ENCODE results near the gene ZNF805. TPM values are rescaled to one million over a fixed set of nuclear protein-coding genes. Genes with fewer than 3 reads are reported as not detected.

ZNF805 gene
- polyA plus RNA-seq, 1 of the 3 experiments (the other 2 are of a cell fraction), result 1.5 TPM

GRCh38 chr19:57212109-57212508, 28.3 kb upstream of the ZNF805 start:
- Histone ChIP-seq H3F3A (replicated peaks; ENCODE audit: insufficient read depth) (peaks cover 13% of the 10 kb centered on the region), H3K9me2 (no peaks in the 10 kb centered on the region), H3K4me3 (ENCODE audit: low read depth in 2 of 2, low read length in 1 of 2) (no peak overlapping the region), H3K9ac (no peak overlapping the region), H3K4me2 (no peak overlapping the region), H3K27ac (ENCODE audit: low read depth in 2 of 2, low read length in 1 of 2) (no peak overlapping the region), H3K4me1 (ENCODE audit: control insufficient read depth in 1 of 2, insufficient read depth in 2 of 2, low read depth in 1 of 2, low read length in 1 of 2) (no peaks in the 10 kb centered on the region), H4K20me1 (ENCODE audit: insufficient read depth) (peaks cover 8% of the 10 kb centered on the region; the same call in 1 of the 2 replicates), H3K27me3 (ENCODE audit: insufficient read depth) (no peaks in the 10 kb centered on the region), H3K9me3 (no peaks in the 10 kb centered on the region), H3K79me2 (ENCODE audit: insufficient read depth) (peaks cover 74% of the 10 kb centered on the region), H2AFZ (ENCODE audit: low read depth) (no peak overlapping the region), H3K36me3 (replicated peaks in 1 of 2; ENCODE audit: control insufficient read depth in 1 of 2, insufficient read depth in 2 of 2, low read length in 1 of 2) (peaks cover 69 to 93% of the 10 kb centered on the region in 2 experiments)
- no peak for DNase-seq
- TF ChIP-seq YY1 (IDR thresholded peaks at IDR 0.05; ENCODE audit: low read depth) (no peak), JUND (IDR thresholded peaks at IDR 0.05) (no peak), SIN3A (IDR thresholded peaks at IDR 0.05; ENCODE audit: borderline replicate concordance, low read depth, low read length) (no peak), NRF1 (IDR thresholded peaks at IDR 0.05; ENCODE audit: low read depth, low read length) (no peak), MXI1 (IDR thresholded peaks at IDR 0.05; ENCODE audit: low read depth, low read length) (no peak), TCF12 (IDR thresholded peaks at IDR 0.05) (no peak), TEAD4 (IDR thresholded peaks at IDR 0.05; ENCODE audit: borderline replicate concordance, insufficient read depth) (no peak), EP300 (IDR thresholded peaks at IDR 0.05; ENCODE audit: borderline replicate concordance in 1 of 2, low read depth in 1 of 2, low read length in 1 of 2) (no peak), REST (IDR thresholded peaks at IDR 0.05; ENCODE audit: low read depth, low read length) (no peak), ELF1 (IDR thresholded peaks at IDR 0.05) (no peak), ZBTB33 (IDR thresholded peaks at IDR 0.05; ENCODE audit: borderline replicate concordance, low read depth) (no peak), CHD2 (IDR thresholded peaks at IDR 0.05; ENCODE audit: low read length, partially characterized antibody) (no peak), IRF3 (IDR thresholded peaks at IDR 0.05; ENCODE audit: low read depth, low read length) (no peak), USF2 (IDR thresholded peaks at IDR 0.05; ENCODE audit: borderline replicate concordance, low read depth, low read length) (no peak)
- ChIA-PET CTCF (no interaction called here), POLR2A (no interaction called here)
- 95% methylated on average over 7 of the region's 7 CpGs for WGBS (ENCODE audit: low lambda C conversion rate)
